GM12873 (cell line): ENCODE results near the gene ALG9.

ENCODE experiments used
- TF ChIP-seq, protein P1 (sequence below): IDR thresholded peaks from 2 replicates; pipeline ENCODE4 v1.5.1; 2012; ENCODE audit warnings: low read depth, mild to moderate bottlenecking, moderate library complexity, low read length, control low read depth; ENCODE audit not compliant: insufficient read depth; ENCODE audit errors: missing control alignments

The ALG9 gene

DNA sequence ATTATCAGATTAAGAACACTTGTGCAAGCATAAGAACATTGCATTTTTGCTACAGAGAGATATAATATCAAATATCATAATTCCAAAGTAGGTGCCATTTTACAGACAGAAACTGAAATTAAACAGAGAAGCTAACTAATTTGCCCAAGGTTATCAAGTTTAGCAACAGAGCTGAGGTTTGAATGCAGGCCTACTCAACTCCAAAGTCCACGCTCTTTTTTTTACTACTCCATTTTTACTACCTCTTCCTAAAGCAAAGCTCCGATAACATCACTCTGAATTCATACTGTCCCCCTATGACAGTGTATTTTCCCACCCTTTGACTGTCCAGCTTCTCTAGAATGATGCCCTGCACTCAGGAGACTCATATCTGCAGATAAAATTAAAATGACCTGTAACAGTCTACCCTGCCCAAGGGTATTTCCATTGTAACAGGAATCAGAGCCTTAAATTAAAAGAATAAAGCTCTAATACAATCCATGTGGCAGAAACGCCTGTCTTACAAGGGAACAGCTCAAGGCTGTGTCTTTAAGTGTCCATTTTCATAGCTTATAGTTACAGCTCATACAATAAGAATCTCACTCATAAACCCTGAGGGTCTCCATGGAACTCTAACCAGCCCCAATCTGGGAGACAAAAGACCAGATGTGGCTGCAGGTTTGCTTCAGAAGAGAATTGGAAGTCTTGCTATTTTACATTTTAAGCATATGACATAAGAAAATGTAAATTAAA is 36.8 kb downstream of the ALG9 start:
- TF ChIP-seq, protein P1, sequence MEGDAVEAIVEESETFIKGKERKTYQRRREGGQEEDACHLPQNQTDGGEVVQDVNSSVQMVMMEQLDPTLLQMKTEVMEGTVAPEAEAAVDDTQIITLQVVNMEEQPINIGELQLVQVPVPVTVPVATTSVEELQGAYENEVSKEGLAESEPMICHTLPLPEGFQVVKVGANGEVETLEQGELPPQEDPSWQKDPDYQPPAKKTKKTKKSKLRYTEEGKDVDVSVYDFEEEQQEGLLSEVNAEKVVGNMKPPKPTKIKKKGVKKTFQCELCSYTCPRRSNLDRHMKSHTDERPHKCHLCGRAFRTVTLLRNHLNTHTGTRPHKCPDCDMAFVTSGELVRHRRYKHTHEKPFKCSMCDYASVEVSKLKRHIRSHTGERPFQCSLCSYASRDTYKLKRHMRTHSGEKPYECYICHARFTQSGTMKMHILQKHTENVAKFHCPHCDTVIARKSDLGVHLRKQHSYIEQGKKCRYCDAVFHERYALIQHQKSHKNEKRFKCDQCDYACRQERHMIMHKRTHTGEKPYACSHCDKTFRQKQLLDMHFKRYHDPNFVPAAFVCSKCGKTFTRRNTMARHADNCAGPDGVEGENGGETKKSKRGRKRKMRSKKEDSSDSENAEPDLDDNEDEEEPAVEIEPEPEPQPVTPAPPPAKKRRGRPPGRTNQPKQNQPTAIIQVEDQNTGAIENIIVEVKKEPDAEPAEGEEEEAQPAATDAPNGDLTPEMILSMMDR, result no peak

DNA sequence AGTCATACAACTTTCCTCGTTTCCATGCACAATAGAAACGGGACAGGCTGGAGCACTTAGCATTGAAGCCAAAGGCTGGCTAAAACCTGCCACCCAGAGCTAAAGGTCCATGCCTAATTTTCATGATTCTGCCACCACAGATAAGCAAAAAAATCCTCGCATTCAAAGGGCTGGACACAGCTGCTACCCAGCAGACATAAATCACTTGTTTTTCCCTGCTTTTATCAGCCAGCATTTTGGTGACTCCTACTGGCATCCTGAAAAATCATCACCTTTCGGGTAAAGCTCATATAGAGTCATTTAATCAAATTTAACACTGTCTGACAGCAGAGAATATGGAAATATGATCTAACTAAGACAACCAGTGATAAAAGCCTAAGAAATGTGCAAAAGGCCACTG is 37.9 kb downstream of the ALG9 start:
- TF ChIP-seq, protein P1, result no peak

DNA sequence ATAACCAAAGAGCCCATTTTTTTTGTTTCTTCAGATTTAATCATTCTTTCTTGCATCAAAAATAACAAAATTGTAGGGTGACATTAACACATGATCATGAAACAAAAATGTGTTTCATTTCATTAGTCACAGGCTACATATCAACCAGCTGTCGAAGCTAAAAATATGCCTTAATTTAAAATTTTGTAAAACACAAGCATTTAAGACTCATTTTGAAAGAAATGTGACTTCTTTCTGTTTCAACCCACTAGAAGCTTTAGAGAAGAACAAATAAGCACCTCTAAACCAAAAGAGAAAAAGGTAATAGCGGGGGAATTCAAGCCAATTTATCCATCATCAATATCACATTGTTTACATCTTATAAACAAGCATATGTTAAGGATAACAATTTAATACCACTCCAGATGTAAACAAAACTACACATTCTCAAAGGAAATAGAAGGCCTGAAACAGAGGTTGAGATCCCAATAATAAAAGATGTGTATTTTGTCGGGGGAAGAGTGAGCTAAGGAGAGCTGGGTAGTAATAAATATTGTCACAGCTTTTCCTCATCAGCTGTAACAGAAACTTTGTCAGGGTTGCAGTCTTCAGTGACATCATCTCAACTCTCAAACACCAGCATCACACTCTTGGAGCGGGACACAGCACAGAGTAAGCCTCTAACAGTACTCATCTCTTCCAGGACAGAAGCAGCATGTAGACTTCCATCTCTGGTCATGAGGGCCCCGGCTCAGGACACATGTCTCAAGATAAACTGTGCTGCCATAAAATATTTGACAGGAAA is 42.0 kb downstream of the ALG9 start:
- TF ChIP-seq, protein P1, result no peak

DNA sequence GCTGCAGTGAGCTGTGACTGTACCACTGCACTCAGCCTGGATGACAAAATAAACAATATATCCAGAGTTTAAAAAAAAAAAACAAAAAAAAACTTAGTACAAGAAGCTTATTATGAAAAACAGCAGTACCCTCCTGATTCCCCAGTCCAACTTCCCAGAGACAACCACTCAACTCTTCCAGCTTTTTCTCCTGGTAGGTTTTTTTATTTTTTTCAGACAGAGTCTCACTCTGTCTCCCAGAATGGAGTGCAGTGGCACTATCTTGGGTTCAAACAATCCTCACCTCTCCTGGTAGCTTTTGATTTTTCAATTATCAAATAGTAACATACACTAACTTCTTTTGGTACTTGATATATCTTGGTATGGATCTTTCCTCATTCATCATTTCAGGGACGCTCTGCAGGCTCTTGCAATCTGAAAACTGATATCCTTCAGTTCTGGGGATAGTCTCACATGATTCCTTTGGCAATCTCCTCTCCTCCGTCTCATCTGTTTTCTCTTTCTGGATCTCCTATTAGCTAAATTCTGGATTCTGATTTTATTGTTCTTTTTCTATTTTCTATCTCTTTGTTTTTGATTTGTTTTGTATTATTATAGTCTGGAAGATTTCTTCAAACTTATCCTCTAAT is 44.9 kb downstream of the ALG9 start:
- TF ChIP-seq, protein P1, result no peak

DNA sequence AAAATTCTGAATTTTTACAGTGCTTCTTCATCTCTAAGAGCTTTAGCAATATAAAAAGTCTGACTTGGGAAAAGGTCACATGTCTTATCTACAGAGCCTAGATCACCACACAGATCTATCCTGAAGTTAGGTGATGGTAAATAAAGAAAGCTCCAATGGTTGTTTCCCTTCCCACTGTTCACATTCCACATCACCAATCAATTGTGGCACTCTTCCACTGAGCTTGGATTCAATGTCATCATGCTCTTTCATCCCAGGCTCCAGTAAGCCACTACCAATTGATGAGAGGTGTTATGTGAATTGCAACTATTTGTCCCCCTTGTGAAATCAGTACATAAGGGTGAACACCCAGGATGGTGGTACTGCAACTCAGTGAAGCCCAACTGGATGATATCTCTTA is 47.8 kb downstream of the ALG9 start:
- TF ChIP-seq, protein P1, result no peak

DNA sequence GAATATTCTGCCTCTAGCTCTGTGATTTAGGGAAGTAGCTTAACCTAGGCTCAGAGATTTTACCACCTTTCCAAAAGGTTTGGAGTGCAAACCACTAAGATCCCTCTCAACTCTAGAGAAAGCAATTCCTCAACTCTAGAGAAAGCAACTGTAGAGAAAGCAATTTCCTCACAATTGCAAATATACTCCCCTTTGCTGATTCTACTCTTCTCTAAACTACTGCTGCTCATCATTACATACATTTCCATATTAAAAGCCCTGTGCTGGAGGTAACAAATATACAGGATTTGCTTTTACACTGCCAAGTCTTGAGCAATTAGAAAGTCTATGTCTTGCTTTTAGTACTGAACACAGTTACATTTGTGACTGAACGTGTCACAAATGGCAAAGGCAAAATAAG is 48.2 kb downstream of the ALG9 start:
- TF ChIP-seq, protein P1, result no peak

DNA sequence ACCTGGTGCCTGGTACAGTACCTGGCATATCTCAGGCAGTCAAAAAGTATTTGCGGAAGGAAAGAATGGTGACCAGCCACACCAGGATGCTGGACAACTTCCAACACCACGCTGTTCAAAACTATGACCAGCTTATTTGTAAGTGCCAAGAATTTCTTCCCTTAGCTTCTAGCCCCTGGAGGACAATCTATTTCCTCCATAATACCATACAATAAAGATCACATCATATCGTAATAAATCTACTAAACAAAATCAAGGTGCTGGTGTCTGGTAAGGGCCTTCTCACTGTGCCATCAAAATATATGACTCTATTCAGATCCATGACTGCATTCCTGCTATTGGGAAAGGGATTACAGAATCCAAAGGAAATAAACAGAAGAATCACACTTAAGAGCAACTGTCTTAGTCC is 51.5 kb downstream of the ALG9 start:
- TF ChIP-seq, protein P1, result no peak
